NK-92 treated with Interleukin-12 subunit alpha and Interleukin-12 subunit beta, amount 100 ng/mL, for 24 hours (cell line): ENCODE results near the gene CEBPA.
"Not testable (repeated sequence)": the region's sequence is repeated elsewhere in the genome, so short reads cannot be mapped to it uniquely, and the experiment has no call there.

ENCODE experiments used
- DNase-seq: peaks from one replicate; lab custom pipeline; 2025; lab: John Stamatoyannopoulos, UW

The CEBPA gene

GRCh38 chr19:33300009-33300893, 2.1 kb downstream of the CEBPA start:
- no peak for DNase-seq

- no peak for DNase-seq
Observed at GRCh38 chr19:33299051-33299688, 3.2 kb downstream of the CEBPA start.

- no peak for DNase-seq
Observed at GRCh38 chr19:33298146-33298911, 4.0 kb downstream of the CEBPA start.

DNA sequence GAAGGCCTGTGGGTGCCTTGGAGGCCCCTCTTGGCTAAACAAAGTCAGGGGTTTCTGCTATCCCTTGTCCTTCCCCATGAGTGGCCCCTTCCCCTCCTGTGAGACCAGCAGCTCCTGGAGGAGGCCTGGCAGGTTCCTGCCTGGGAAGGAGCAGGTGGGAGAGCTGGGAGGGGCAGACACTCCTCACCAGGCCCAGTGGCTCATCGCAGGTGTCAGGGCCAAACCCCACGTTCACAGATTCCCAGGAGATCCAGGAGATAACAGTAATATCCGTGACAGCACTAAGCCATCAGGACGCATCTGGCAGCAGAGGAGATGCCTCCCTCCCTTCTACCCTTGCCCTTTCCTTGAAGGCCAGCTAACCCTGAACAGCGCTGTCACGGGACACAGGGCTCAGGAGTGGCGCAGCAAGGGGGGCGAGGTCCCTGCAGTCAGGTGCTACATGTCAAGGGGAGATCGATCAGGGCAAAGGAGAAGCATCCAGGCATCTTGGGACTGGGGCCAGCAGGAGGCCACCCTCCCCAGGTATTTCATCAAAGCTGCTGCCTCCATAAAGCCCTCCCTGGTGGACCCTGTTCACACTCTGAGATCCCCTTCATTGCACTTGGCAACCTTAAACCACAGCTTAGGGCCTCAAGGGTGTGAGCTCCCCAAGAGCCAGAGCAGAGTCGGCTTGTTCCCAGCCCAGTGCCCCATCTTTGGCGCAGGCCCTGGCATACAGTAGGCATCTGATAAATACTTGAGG, 4.8 kb downstream of the CEBPA start:
- DNase-seq: no peak

GRCh38 chr19:33296488-33296971, 5.8 kb downstream of the CEBPA start:
- no peak for DNase-seq

GRCh38 chr19:33295621-33296487, 6.5 kb downstream of the CEBPA start:
- no peak for DNase-seq

GRCh38 chr19:33295046-33295445, 7.3 kb downstream of the CEBPA start:
- not testable (repeated sequence) for DNase-seq

- no peak for DNase-seq
Observed at GRCh38 chr19:33294058-33294798, 8.1 kb downstream of the CEBPA start.

DNA sequence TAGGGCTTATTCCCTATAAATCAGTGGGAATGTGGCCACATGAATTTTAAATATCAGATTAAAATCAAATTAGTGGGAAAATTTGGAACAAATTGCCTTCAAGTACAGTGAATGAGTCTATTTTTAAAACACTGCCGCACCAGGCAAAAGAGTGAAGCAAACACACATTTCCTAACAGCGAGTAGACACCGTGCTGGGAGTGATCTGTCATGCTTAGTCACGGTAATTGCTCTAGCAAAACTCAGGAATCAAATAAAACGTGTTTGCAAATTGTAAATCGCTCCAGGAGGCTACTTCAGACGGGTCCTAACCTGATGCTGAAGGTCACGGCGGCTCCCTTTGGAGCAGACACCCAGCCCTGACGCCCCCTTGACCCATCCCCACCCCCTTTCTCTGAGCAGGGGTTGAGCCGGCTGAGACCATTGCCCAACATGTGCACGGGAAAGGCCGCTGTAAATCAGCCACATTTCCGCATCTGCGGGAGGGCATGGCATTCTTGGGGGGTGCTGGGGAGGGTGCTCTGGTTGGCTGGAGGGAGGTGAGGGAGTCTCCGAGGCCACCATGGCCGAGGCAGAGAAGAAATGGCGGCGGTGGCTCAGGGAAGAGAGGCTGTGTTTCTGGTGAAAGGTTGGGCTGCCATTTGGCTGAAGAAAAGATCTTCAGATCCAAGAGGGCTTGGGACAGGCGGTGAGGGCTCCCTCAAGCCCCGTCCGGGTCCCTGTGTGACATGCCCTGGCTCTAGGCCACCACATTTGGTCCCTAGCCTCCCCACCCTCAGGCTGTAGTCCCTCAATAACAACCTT, 8.9 kb downstream of the CEBPA start:
- no peak for DNase-seq

GRCh38 chr19:33292595-33293254, 9.6 kb downstream of the CEBPA start:
- no peak for DNase-seq

DNA sequence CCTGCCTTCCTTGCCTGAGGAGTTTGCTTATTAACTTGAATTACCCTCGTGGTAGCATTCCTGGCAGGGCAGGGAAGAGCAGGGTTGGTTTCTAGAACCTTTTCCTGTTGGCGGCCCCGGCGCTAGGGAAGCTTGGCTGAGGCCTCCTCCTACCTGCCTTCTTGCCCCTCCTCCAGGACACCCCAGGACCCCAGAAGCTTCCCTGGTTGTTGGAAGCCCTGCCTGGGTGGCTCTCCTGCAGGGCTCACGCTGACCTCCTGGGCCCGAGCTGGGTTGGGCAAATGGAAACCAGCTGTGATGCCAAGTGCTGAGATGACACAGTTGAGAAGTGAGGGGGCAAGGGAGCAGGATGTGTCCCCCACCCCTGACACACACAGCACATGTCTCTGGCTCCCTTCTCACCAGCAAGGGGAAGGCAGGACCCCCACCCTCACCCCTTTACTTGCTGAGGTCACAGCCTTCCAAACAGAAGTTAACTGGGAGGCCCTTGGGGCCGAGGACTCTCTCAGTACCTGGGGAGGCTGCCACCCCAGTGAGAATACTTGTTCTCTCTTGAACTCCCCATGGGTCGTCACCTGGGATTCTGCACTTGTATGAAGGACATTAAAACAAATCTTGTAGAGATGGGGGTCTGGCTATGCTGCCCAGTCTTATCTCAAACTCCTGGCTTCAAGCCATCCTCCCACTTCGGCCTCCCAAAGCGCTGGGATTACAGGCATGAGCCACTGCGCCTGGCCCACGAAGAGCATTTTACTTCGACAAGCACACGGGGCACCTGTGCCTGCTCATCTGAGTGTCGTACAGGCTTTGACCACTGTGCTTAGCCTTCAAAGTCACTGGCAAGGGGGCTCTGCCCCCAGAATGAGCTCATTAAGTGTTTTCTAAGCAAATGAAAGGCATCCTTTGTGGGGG, 10.5 kb downstream of the CEBPA start:
- no peak for DNase-seq

- DNase-seq: no peak
Observed at GRCh38 chr19:33290956-33291622, 11.2 kb downstream of the CEBPA start.

DNA sequence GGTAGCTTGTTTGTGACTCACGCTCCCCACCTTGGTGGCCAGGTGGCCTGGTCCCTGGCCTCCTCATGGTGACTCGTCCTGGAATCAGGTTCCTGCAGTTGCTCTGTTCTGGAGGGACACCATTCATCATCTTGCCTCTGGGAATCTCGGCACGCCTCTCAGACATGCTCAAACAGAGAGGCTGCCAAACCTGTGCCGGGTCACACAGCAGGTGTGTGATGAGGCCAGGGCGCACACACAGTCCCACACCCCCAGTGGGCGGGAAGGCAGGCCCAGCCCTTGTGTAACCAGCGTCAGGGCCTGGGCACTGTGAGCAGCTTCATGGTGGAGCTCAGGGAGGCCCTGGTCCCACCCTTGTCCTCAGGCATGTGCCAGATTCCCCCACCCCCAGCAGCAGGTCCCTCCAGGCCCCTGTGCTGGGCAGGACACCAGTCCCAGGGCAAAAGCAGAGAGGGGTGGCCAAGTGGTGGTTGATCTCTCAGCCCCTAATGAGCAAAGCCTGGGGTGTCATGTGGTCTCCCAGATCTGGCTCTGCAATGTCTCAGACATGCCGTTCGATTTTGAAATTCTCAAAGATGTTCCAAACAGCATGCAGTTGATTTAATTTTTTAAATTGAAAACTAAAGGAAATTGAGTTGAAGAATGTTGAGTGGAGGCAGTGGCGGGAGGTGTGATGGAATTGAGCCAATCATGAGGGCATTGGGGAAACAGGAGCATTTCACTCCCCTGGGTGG, 12.1 kb downstream of the CEBPA start:
- no peak for DNase-seq

DNA sequence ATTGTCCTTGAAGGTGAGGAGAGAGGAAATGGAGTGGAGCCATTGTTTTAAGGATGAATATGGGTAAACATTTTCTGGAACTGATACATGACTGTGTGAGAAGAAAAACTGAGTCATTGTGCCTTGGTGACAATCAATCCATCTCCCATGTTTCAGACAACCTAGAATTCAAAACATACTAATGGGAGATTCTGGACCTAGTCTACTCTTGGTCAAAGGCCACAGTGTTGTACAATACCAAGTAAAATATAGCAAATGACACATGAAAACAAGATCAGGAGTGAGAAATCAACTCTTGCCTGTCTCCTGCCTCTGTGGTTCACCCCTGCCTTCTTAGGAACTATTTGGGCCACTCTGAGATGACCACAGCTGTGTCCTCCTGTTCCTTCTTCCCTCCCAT, 13.1 kb downstream of the CEBPA start:
- DNase-seq: no peak

DNA sequence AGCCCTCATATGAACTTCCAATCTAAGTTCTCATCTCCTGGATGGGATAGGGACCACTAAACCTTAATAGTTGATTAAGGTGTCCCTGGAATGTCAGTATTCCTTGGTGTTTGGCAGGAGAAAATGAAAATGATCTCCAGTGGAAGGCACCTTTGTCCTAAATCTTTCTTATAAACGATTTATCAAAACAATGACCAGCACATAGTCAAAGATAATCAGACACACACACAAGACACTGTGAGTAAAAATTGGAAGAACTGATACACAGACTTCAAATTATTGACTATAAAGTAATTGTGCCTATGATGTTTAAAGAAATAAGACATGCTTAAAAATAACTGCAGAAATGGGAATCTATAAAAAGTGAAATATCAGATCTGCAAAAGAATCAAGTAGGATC, 13.7 kb downstream of the CEBPA start:
- no peak for DNase-seq

- no peak for DNase-seq
Observed at GRCh38 chr19:33287927-33288326, 14.4 kb downstream of the CEBPA start.
